SK-N-SH (cell line): ENCODE data around the gene GINS3. TPM values are rescaled to one million over a fixed set of nuclear protein-coding genes. Genes with fewer than 3 reads are reported as not detected.

Experiments
- CTCF ChIA-PET: fragments of 300-600, 350-600 bp; formaldehyde crosslinking; extraction: SDS; loops from one replicate; lab custom pipeline; 2021; lab: Yijun Ruan, JAX
- POLR2A ChIA-PET: fragments of 350-600 bp; sonication (Branson Sonifier 250); formaldehyde crosslinking; extraction: SDS; loops from one replicate; lab custom pipeline; 2020; ENCODE audit warnings: antibody characterized with exemption, inconsistent platforms; lab: Yijun Ruan, JAX
- DNase-seq: peaks from one replicate; pipeline ENCODE4 v3.0.0; 2012
- H2AFZ ChIP-seq: fragments of 200-600 bp; sonication (generic); 2 replicates; pipeline ENCODE4 v1.8.1; 2016; ENCODE audit warnings: antibody characterized with exemption, mild to moderate bottlenecking, low read depth
- H3F3A ChIP-seq: fragments of 200-600 bp; sonication (generic); replicated peaks from 2 replicates; pipeline ENCODE3; 2016; ENCODE audit warnings: antibody characterized with exemption, mild to moderate bottlenecking; ENCODE audit not compliant: insufficient read depth
- H3K27ac ChIP-seq, 2 experiments: fragments of 200-500 bp in 1 of 2; fragments of 200-600 bp in 1 of 2; sonication (Bioruptor generic) in 1 of 2; sonication (generic), shearing (Covaris generic) in 1 of 2; 2 replicates each; pipeline versions ENCODE4 v1.5.1 to v1.6.1; 2014 to 2016; ENCODE audit warnings: low read depth in 2 of 2, inconsistent platforms in 1 of 2, low read length in 1 of 2, mild to moderate bottlenecking in 1 of 2, mixed read lengths in 1 of 2
- H3K27me3 ChIP-seq: fragments of 200-600 bp; sonication (generic), shearing (Covaris generic); 2 replicates; pipeline ENCODE4 v1.6.1; 2016; ENCODE audit warnings: mixed run types; ENCODE audit not compliant: insufficient read depth
- H3K36me3 ChIP-seq, 2 experiments: fragments of 200-500 bp in 1 of 2; fragments of 200-600 bp in 1 of 2; sonication (Bioruptor generic) in 1 of 2; sonication (generic) in 1 of 2; replicated peaks in 1 of 2; 2 replicates each; pipeline versions ENCODE3 to v1.5.1; 2014 to 2016; ENCODE audit warnings: low read length in 1 of 2, mild to moderate bottlenecking in 1 of 2; ENCODE audit not compliant: insufficient read depth in 2 of 2, control insufficient read depth in 1 of 2
- H3K4me1 ChIP-seq, 2 experiments: fragments of 200-500 bp in 1 of 2; fragments of 200-600 bp in 1 of 2; sonication (Bioruptor generic) in 1 of 2; sonication (generic), shearing (Covaris generic) in 1 of 2; 2 replicates each; pipeline versions ENCODE4 v1.5.1 to v1.6.1; 2014 to 2016; ENCODE audit warnings: low read depth in 1 of 2, low read length in 1 of 2, mixed run types in 1 of 2; ENCODE audit not compliant: insufficient read depth in 2 of 2, control insufficient read depth in 1 of 2
- H3K4me2 ChIP-seq: fragments of 200-600 bp; sonication (generic), shearing (Covaris generic); 2 replicates; pipeline ENCODE4 v1.6.1; 2017; ENCODE audit warnings: mixed run types
- H3K4me3 ChIP-seq, 2 experiments: fragments of 200-500 bp in 1 of 2; fragments of 200-600 bp in 1 of 2; sonication (Bioruptor generic) in 1 of 2; sonication (generic), shearing (Covaris generic) in 1 of 2; 2 replicates each; pipeline versions ENCODE4 v1.5.1 to v1.8.1; 2014 to 2016; ENCODE audit warnings: low read depth in 2 of 2, inconsistent platforms in 1 of 2, low read length in 1 of 2, mild to moderate bottlenecking in 1 of 2, mixed read lengths in 1 of 2, moderate library complexity in 1 of 2
- H3K79me2 ChIP-seq: fragments of 200-600 bp; sonication (generic); 2 replicates; pipeline ENCODE4 v1.8.1; 2017; ENCODE audit warnings: mild to moderate bottlenecking; ENCODE audit not compliant: insufficient read depth
- H3K9ac ChIP-seq: fragments of 200-600 bp; sonication (generic); 2 replicates; pipeline ENCODE4 v1.6.1; 2017; ENCODE audit warnings: mixed run types
- H3K9me2 ChIP-seq: fragments of 200-600 bp; sonication (generic); 2 replicates; pipeline ENCODE4 v1.6.1; 2017; ENCODE audit warnings: mixed run types
- H3K9me3 ChIP-seq: fragments of 200-600 bp; sonication (generic); 2 replicates; pipeline ENCODE4 v1.6.1; 2017; ENCODE audit warnings: mixed run types, mild to moderate bottlenecking, moderate library complexity
- H4K20me1 ChIP-seq: fragments of 200-600 bp; sonication (generic); 2 replicates; pipeline ENCODE4 v1.6.1; 2017; ENCODE audit warnings: mild to moderate bottlenecking, mixed run types; ENCODE audit not compliant: insufficient read depth
- EP300 ChIP-seq, 2 experiments: IDR thresholded peaks; 2 replicates each; pipeline versions ENCODE4 v1.4.0 to v1.6.1; 2012; ENCODE audit warnings: borderline replicate concordance in 1 of 2, low read depth in 1 of 2, low read length in 1 of 2
- EZH2phosphoT487 ChIP-seq: fragments of 200-600 bp; sonication (generic); IDR thresholded peaks from 2 replicates; pipeline ENCODE4 v1.6.1; 2017; ENCODE audit warnings: low read depth, mixed run types, mild to moderate bottlenecking, antibody characterized with exemption, moderate library complexity, borderline replicate concordance
- FOXJ3 ChIP-seq: sonication (generic); formaldehyde crosslinking; IDR thresholded peaks from 2 replicates; pipeline ENCODE4 v1.5.1; 2020; ENCODE audit warnings: mild to moderate bottlenecking, missing genetic modification reagents
- JUND ChIP-seq: IDR thresholded peaks from 2 replicates; pipeline ENCODE4 v1.4.0; 2012
- MEF2A ChIP-seq: IDR thresholded peaks from 2 replicates; pipeline ENCODE4 v1.4.0; 2012; ENCODE audit warnings: low read depth, borderline replicate concordance
- MXI1 ChIP-seq: IDR thresholded peaks from 2 replicates; pipeline ENCODE4 v1.6.1; 2012; ENCODE audit warnings: mild to moderate bottlenecking, low read depth, low read length, improper control_type of control experiment
- NRF1 ChIP-seq: IDR thresholded peaks from 2 replicates; pipeline ENCODE4 v1.6.1; 2012; ENCODE audit warnings: low read depth, mild to moderate bottlenecking, low read length
- POLR2AphosphoS5 ChIP-seq: IDR thresholded peaks from 2 replicates; pipeline ENCODE4 v1.6.1; 2012; ENCODE audit warnings: low read depth, low read length
- RCOR1 ChIP-seq: fragments of 150-350 bp; IDR thresholded peaks from 2 replicates; pipeline ENCODE4 v1.6.1; 2017; ENCODE audit warnings: antibody characterized with exemption, low read length
- SIN3A ChIP-seq: IDR thresholded peaks from 2 replicates; pipeline ENCODE4 v1.6.1; 2012; ENCODE audit warnings: low read depth, mild to moderate bottlenecking, low read length, moderate library complexity, borderline replicate concordance
- SMC3 ChIP-seq: IDR thresholded peaks from 2 replicates; pipeline ENCODE4 v1.6.1; 2012; ENCODE audit warnings: low read depth, low read length, improper control_type of control experiment
- TAF1 ChIP-seq: IDR thresholded peaks from 2 replicates; pipeline ENCODE4 v1.6.1; 2012; ENCODE audit warnings: low read depth, mild to moderate bottlenecking, low read length, moderate library complexity, borderline replicate concordance
- TCF12 ChIP-seq: IDR thresholded peaks from 2 replicates; pipeline ENCODE4 v1.4.0; 2012
- TEAD4 ChIP-seq: IDR thresholded peaks from 2 replicates; pipeline ENCODE4 v1.4.0; 2012; ENCODE audit warnings: mild to moderate bottlenecking, borderline replicate concordance; ENCODE audit not compliant: insufficient read depth
- YY1 ChIP-seq: IDR thresholded peaks from 2 replicates; pipeline ENCODE4 v1.4.0; 2012; ENCODE audit warnings: low read depth, mild to moderate bottlenecking
- WGBS: methylation state at CpG from one replicate; pipeline ENCODE4 v1.1.6; 2017; ENCODE audit warnings: low lambda C conversion rate; 5-methylcytosine and 5-hydroxymethylcytosine counted together
- polyA plus RNA-seq, 3 experiments: library from polyadenylated mRNA; depleted of rRNA; stranded (reverse); fragments of >200 nt; gene quantifications; 2 replicates each; pipeline ENCODE4 v1.2.3, GENCODE V29; 2012
- TF ChIP-seq, protein P1 (sequence below): IDR thresholded peaks from 2 replicates; pipeline ENCODE4; 2012
- TF ChIP-seq, protein P2 (sequence below): fragments of 150-350 bp; IDR thresholded peaks from 2 replicates; pipeline ENCODE4 v1.6.1; 2016; ENCODE audit warnings: mild to moderate bottlenecking, low read depth, low read length
- TF ChIP-seq, protein P3 (sequence below): IDR thresholded peaks from 2 replicates; pipeline ENCODE4 v1.6.1; 2012; ENCODE audit warnings: mild to moderate bottlenecking, low read depth, low read length, moderate library complexity
- TF ChIP-seq, protein P4 (sequence below): IDR thresholded peaks from 2 replicates; pipeline ENCODE4 v1.4.0; 2012; ENCODE audit warnings: low read depth
- TF ChIP-seq, protein P5 (sequence below): IDR thresholded peaks from 2 replicates; pipeline ENCODE4 v1.4.0; 2012; ENCODE audit warnings: low read depth, borderline replicate concordance
- TF ChIP-seq, protein P6 (sequence below): fragments of 200-600 bp; sonication (generic); IDR thresholded peaks from 2 replicates; pipeline ENCODE4 v1.6.1; 2017; ENCODE audit warnings: antibody characterized with exemption, mild to moderate bottlenecking, moderate library complexity

Gene GINS3
- polyA plus RNA-seq, 1 of the 3 experiments (the other 2 are of a cell fraction), result 8.7 TPM

DNA sequence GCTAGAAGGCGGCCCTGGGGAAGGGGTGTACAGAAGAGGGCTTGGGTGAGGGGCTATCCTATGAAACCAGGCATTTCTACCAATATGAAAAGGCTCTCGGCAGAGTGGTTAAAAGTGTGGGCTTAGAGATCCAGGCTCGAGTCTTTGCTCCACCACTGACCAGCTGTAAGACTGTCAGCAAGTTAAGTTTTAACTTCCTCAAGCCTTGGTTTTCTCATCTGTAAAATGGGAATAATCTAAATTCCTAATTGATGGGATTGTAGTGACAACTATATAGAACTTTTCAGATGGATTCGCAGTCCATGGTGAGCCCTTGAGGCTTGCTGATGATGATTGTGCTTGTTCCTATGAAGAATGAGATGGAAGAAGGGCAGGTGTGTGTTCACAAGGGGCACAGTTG lies 57.0 kb downstream of the GINS3 start (continued):
- TF ChIP-seq MEF2A (no peak), RCOR1 (no peak)

DNA sequence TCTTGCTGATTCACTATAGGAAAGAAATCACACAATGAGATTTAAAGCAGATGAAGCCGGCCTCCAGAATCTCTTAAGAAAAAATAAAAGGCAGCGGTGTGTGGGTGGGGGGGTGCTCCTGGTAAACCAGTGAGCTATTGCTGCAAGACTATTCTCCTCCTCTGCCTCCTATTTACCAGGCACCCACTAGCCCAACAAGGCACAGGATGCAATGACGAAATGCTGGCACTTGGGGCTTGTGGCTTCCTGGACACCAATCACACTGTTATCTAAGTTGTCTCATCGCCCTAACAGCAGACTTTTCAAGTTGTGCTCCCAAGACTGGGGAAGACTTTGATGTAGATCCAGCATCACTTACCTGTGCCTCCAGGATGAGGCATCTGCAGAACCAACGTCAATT lies 57.5 kb downstream of the GINS3 start:
- Histone ChIP-seq H4K20me1 (peaks cover 3% of the 10 kb centered on the region; the same call in 1 of the 2 replicates), H3K4me2 (no peak overlapping the region), H3K27ac (peak overlapping the region in 1 of 2 experiments; percentile 86; a peak in 2 of 4 replicates), H3F3A (peaks cover 16% of the 10 kb centered on the region), H3K4me1 (peaks cover 6 to 38% of the 10 kb centered on the region in 2 experiments), H3K9ac (no peak overlapping the region), H3K9me3 (no peaks in the 10 kb centered on the region), H3K36me3 (no peaks in the 10 kb centered on the region), H3K27me3 (no peaks in the 10 kb centered on the region), H3K4me3 (no peak overlapping the region), H3K9me2 (no peaks in the 10 kb centered on the region), H3K79me2 (no peaks in the 10 kb centered on the region), H2AFZ (no peak overlapping the region)
- CTCF ChIA-PET, result interaction anchor here (1.0 to 5.8 kb wide), 7 partner anchors 16 to 306 kb away, joined by 3 to 26 read pairs (median 4); no protein-coding TSS in a partner anchor
- TF ChIP-seq, protein P1, sequence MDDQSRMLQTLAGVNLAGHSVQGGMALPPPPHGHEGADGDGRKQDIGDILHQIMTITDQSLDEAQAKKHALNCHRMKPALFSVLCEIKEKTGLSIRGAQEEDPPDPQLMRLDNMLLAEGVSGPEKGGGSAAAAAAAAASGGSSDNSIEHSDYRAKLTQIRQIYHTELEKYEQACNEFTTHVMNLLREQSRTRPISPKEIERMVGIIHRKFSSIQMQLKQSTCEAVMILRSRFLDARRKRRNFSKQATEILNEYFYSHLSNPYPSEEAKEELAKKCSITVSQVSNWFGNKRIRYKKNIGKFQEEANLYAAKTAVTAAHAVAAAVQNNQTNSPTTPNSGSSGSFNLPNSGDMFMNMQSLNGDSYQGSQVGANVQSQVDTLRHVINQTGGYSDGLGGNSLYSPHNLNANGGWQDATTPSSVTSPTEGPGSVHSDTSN, result no peak
- no peak for TF ChIP-seq SMC3
- no peak for TF ChIP-seq JUND
- TF ChIP-seq, protein P2, sequence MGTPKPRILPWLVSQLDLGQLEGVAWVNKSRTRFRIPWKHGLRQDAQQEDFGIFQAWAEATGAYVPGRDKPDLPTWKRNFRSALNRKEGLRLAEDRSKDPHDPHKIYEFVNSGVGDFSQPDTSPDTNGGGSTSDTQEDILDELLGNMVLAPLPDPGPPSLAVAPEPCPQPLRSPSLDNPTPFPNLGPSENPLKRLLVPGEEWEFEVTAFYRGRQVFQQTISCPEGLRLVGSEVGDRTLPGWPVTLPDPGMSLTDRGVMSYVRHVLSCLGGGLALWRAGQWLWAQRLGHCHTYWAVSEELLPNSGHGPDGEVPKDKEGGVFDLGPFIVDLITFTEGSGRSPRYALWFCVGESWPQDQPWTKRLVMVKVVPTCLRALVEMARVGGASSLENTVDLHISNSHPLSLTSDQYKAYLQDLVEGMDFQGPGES, result no peak
- TF ChIP-seq FOXJ3 (CRISPR knock-in tag), result no peak
- no peak for TF ChIP-seq SIN3A
- TF ChIP-seq, protein P3, sequence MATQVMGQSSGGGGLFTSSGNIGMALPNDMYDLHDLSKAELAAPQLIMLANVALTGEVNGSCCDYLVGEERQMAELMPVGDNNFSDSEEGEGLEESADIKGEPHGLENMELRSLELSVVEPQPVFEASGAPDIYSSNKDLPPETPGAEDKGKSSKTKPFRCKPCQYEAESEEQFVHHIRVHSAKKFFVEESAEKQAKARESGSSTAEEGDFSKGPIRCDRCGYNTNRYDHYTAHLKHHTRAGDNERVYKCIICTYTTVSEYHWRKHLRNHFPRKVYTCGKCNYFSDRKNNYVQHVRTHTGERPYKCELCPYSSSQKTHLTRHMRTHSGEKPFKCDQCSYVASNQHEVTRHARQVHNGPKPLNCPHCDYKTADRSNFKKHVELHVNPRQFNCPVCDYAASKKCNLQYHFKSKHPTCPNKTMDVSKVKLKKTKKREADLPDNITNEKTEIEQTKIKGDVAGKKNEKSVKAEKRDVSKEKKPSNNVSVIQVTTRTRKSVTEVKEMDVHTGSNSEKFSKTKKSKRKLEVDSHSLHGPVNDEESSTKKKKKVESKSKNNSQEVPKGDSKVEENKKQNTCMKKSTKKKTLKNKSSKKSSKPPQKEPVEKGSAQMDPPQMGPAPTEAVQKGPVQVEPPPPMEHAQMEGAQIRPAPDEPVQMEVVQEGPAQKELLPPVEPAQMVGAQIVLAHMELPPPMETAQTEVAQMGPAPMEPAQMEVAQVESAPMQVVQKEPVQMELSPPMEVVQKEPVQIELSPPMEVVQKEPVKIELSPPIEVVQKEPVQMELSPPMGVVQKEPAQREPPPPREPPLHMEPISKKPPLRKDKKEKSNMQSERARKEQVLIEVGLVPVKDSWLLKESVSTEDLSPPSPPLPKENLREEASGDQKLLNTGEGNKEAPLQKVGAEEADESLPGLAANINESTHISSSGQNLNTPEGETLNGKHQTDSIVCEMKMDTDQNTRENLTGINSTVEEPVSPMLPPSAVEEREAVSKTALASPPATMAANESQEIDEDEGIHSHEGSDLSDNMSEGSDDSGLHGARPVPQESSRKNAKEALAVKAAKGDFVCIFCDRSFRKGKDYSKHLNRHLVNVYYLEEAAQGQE, result no peak
- TF ChIP-seq YY1, result no peak
- TF ChIP-seq, protein P4, sequence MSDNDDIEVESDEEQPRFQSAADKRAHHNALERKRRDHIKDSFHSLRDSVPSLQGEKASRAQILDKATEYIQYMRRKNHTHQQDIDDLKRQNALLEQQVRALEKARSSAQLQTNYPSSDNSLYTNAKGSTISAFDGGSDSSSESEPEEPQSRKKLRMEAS, result no peak
- TF ChIP-seq, protein P5, sequence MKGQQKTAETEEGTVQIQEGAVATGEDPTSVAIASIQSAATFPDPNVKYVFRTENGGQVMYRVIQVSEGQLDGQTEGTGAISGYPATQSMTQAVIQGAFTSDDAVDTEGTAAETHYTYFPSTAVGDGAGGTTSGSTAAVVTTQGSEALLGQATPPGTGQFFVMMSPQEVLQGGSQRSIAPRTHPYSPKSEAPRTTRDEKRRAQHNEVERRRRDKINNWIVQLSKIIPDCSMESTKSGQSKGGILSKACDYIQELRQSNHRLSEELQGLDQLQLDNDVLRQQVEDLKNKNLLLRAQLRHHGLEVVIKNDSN, result no peak
- no peak for TF ChIP-seq TAF1
- no peak for TF ChIP-seq TCF12
- TF ChIP-seq POLR2AphosphoS5, result no peak
- TF ChIP-seq, protein P6, sequence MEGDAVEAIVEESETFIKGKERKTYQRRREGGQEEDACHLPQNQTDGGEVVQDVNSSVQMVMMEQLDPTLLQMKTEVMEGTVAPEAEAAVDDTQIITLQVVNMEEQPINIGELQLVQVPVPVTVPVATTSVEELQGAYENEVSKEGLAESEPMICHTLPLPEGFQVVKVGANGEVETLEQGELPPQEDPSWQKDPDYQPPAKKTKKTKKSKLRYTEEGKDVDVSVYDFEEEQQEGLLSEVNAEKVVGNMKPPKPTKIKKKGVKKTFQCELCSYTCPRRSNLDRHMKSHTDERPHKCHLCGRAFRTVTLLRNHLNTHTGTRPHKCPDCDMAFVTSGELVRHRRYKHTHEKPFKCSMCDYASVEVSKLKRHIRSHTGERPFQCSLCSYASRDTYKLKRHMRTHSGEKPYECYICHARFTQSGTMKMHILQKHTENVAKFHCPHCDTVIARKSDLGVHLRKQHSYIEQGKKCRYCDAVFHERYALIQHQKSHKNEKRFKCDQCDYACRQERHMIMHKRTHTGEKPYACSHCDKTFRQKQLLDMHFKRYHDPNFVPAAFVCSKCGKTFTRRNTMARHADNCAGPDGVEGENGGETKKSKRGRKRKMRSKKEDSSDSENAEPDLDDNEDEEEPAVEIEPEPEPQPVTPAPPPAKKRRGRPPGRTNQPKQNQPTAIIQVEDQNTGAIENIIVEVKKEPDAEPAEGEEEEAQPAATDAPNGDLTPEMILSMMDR, result no peak
- no peak for TF ChIP-seq EZH2phosphoT487
- TF ChIP-seq NRF1, result no peak
- TF ChIP-seq TEAD4, result no peak
- no peak for TF ChIP-seq EP300 (IDR thresholded peaks at IDR 0.05; ENCODE audit: borderline replicate concordance in 1 of 2, low read depth in 1 of 2, low read length in 1 of 2)
- TF ChIP-seq MXI1, result no peak
- POLR2A ChIA-PET, result no interaction called here
- 95% methylated on average over 5 of the region's 5 CpGs for WGBS
- DNase-seq, result no peak
